WTC11 (cell line): ENCODE measurements around the gene TES. TPM values are rescaled to one million over a fixed set of nuclear protein-coding genes. Genes with fewer than 3 reads are reported as not detected.

Experiments used
- ATAC-seq: fragments of 200-7000 bp; cut with Tn5 transposase; 2 replicates; pipeline ENCODE4 v1.10.0; 2021; ENCODE audit warnings: mild to moderate bottlenecking, moderate library complexity
- CTCF ChIA-PET: fragments of 300-600 bp; sonication (Branson Sonifier 250); formaldehyde crosslinking; loops from one replicate; lab custom pipeline; 2021; ENCODE audit warnings: antibody characterized with exemption; lab: Charles Lee
- POLR2A ChIA-PET: fragments of 350-600 bp; sonication (Branson Sonifier 250); formaldehyde crosslinking; loops from one replicate; lab custom pipeline; 2021; ENCODE audit warnings: antibody characterized with exemption; lab: Charles Lee
- DNase-seq: peaks from one replicate; pipeline ENCODE4 v3.0.0; 2021; ENCODE audit warnings: low spot score
- H3K27ac Mint-ChIP-seq: 2 replicates; pipeline ENCODE4 v1.8.0; 2021; ENCODE audit warnings: mixed read lengths
- H3K27me3 Mint-ChIP-seq: 2 replicates; pipeline ENCODE4 v1.8.0; 2021; ENCODE audit warnings: low read depth, mild to moderate bottlenecking, moderate library complexity, mixed read lengths
- H3K36me3 Mint-ChIP-seq: 2 replicates; pipeline ENCODE4 v1.8.0; 2021; ENCODE audit warnings: mixed read lengths
- H3K4me1 Mint-ChIP-seq: 2 replicates; pipeline ENCODE4 v1.8.0; 2022; ENCODE audit warnings: mixed read lengths
- H3K4me3 Mint-ChIP-seq: 2 replicates; pipeline ENCODE4 v1.8.0; 2021; ENCODE audit warnings: mild to moderate bottlenecking, moderate library complexity, mixed read lengths
- H3K9me3 Mint-ChIP-seq: 2 replicates; pipeline ENCODE4 v1.8.0; 2021; ENCODE audit warnings: mixed read lengths
- CREB1 ChIP-seq: sonication (generic); formaldehyde crosslinking; IDR thresholded peaks from 2 replicates; pipeline ENCODE4 v1.8.0; 2023; ENCODE audit warnings: mild to moderate bottlenecking, missing genetic modification reagents
- CREM ChIP-seq: sonication (generic); formaldehyde crosslinking; IDR thresholded peaks from 2 replicates; pipeline ENCODE4 v1.8.1; 2022; ENCODE audit warnings: mild to moderate bottlenecking, missing genetic modification reagents, moderate library complexity
- ERG ChIP-seq: fragments of 250-450 bp; sonication (Bioruptor Pico); IDR thresholded peaks from 2 replicates; pipeline ENCODE4 v1.8.0; 2021; ENCODE audit warnings: mild to moderate bottlenecking
- ETV6 ChIP-seq: sonication (generic); formaldehyde crosslinking; IDR thresholded peaks from 2 replicates; pipeline ENCODE4 v1.8.1; 2022; ENCODE audit warnings: mild to moderate bottlenecking, missing genetic modification reagents
- FOXK1 ChIP-seq: sonication (generic); formaldehyde crosslinking; IDR thresholded peaks from 2 replicates; pipeline ENCODE4 v1.8.0; 2022; ENCODE audit warnings: mild to moderate bottlenecking, moderate library complexity, missing genetic modification reagents
- FOXP4 ChIP-seq: sonication (generic); formaldehyde crosslinking; IDR thresholded peaks from 2 replicates; pipeline ENCODE4 v1.8.0; 2022; ENCODE audit warnings: mild to moderate bottlenecking, missing genetic modification reagents
- MXD4 ChIP-seq: fragments of 250-450 bp; sonication (Bioruptor Pico); IDR thresholded peaks from 2 replicates; pipeline ENCODE4 v1.8.0; 2021; ENCODE audit warnings: mild to moderate bottlenecking, moderate library complexity, borderline replicate concordance
- NFATC4 ChIP-seq: fragments of 250-450 bp; sonication (Bioruptor Pico); IDR thresholded peaks from 2 replicates; pipeline ENCODE4 v1.9.0; 2021; ENCODE audit warnings: mild to moderate bottlenecking
- NR2C2 ChIP-seq: sonication (generic); formaldehyde crosslinking; IDR thresholded peaks from 2 replicates; pipeline ENCODE4 v1.8.0; 2022; ENCODE audit warnings: mild to moderate bottlenecking, missing genetic modification reagents
- NR3C1 ChIP-seq: sonication (generic); formaldehyde crosslinking; conservative IDR thresholded peaks from 2 replicates; pipeline ENCODE4 v1.8.1; 2023; ENCODE audit warnings: low read depth, mild to moderate bottlenecking, missing genetic modification reagents
- OVOL2 ChIP-seq: fragments of 250-450 bp; sonication (Bioruptor Pico); IDR thresholded peaks from 2 replicates; pipeline ENCODE4 v1.9.0; 2021; ENCODE audit warnings: mild to moderate bottlenecking, borderline replicate concordance
- PRRX2 ChIP-seq: fragments of 250-450 bp; sonication (Bioruptor Pico); IDR thresholded peaks from 2 replicates; pipeline ENCODE4 v1.8.0; 2021; ENCODE audit warnings: mild to moderate bottlenecking
- SMAD3 ChIP-seq: sonication (generic); formaldehyde crosslinking; IDR thresholded peaks from 2 replicates; pipeline ENCODE4 v1.8.0; 2022; ENCODE audit warnings: missing genetic modification reagents, mild to moderate bottlenecking, borderline replicate concordance
- USF2 ChIP-seq: sonication (generic); formaldehyde crosslinking; IDR thresholded peaks from 2 replicates; pipeline ENCODE4 v1.8.1; 2023; ENCODE audit warnings: mild to moderate bottlenecking, missing genetic modification reagents, moderate library complexity
- ZBTB43 ChIP-seq: sonication (generic); formaldehyde crosslinking; IDR thresholded peaks from 2 replicates; pipeline ENCODE4 v1.8.1; 2023; ENCODE audit warnings: mild to moderate bottlenecking, missing genetic modification reagents
- ZNF138 ChIP-seq: sonication (generic); formaldehyde crosslinking; conservative IDR thresholded peaks from 2 replicates; pipeline ENCODE4 v1.8.1; 2022; ENCODE audit warnings: mild to moderate bottlenecking, moderate library complexity, missing genetic modification reagents
- total RNA-seq: library from RNA; stranded (reverse); gene quantifications from 3 replicates; pipeline ENCODE4 v1.2.3, GENCODE V29; 2021
- TF ChIP-seq, protein P1 (sequence below): sonication (generic); formaldehyde crosslinking; IDR thresholded peaks from 2 replicates; pipeline ENCODE4 v1.8.1; 2022; ENCODE audit warnings: missing genetic modification reagents, borderline replicate concordance
- TF ChIP-seq, protein P2 (sequence below): fragments of 250-450 bp; sonication (Bioruptor Pico); IDR thresholded peaks from 2 replicates; pipeline ENCODE4 v2.1.2; 2022; ENCODE audit warnings: mild to moderate bottlenecking, moderate library complexity
- TF ChIP-seq, protein P3 (sequence below): fragments of 250-450 bp; sonication (Bioruptor Pico); IDR thresholded peaks from 2 replicates; pipeline ENCODE4 v1.9.0; 2021; ENCODE audit warnings: mild to moderate bottlenecking, borderline replicate concordance
- TF ChIP-seq, protein P4 (sequence below): sonication (generic); formaldehyde crosslinking; IDR thresholded peaks from 2 replicates; pipeline ENCODE4 v1.8.1; 2022; ENCODE audit warnings: mild to moderate bottlenecking, missing genetic modification reagents, moderate library complexity, borderline replicate concordance

The TES gene
- total RNA-seq, 1 experiment from 2014 or later, result 48.5 TPM

DNA sequence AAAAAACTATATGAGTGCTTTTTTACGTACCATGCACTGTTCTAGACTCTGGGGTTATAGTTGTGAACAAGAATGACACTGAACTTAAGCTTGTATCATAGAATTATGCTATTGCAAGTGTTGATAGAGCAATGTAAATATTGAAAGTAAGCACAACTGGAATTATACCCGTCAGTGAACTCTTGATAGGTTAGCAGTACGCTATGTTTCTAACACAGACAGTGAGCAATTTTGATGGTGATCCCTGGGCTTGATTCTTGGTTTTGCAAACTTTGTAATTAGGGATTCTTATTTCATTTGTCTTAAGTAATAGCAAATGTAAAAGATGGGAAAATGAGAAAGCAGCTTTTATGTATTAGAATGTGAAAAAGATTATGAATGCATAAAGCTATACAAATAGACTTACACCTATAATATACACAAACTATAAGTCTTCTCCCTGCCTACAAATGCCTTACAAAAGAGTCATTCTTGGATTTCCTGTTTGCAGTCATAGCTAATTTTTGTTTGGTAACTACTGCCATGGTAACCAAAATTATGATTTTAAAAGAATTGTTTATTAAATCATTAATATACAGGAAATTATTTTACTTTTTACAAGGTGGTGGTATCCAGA lies 6.7 kb downstream of the TES start (continued):
- TF ChIP-seq, protein P1, sequence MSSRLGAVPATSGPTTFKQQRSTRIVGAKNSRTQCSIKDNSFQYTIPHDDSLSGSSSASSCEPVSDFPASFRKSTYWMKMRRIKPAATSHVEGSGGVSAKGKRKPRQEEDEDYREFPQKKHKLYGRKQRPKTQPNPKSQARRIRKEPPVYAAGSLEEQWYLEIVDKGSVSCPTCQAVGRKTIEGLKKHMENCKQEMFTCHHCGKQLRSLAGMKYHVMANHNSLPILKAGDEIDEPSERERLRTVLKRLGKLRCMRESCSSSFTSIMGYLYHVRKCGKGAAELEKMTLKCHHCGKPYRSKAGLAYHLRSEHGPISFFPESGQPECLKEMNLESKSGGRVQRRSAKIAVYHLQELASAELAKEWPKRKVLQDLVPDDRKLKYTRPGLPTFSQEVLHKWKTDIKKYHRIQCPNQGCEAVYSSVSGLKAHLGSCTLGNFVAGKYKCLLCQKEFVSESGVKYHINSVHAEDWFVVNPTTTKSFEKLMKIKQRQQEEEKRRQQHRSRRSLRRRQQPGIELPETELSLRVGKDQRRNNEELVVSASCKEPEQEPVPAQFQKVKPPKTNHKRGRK (CRISPR knock-in tag), result no peak
- TF ChIP-seq OVOL2 (CRISPR knock-in tag) (no peak), FOXP4 (no peak)
- TF ChIP-seq, protein P2, sequence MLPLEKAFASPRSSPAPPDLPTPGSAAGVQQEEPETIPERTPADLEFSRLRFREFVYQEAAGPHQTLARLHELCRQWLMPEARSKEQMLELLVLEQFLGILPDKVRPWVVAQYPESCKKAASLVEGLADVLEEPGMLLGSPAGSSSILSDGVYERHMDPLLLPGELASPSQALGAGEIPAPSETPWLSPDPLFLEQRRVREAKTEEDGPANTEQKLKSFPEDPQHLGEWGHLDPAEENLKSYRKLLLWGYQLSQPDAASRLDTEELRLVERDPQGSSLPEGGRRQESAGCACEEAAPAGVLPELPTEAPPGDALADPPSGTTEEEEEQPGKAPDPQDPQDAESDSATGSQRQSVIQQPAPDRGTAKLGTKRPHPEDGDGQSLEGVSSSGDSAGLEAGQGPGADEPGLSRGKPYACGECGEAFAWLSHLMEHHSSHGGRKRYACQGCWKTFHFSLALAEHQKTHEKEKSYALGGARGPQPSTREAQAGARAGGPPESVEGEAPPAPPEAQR (CRISPR knock-in tag), result no peak

DNA sequence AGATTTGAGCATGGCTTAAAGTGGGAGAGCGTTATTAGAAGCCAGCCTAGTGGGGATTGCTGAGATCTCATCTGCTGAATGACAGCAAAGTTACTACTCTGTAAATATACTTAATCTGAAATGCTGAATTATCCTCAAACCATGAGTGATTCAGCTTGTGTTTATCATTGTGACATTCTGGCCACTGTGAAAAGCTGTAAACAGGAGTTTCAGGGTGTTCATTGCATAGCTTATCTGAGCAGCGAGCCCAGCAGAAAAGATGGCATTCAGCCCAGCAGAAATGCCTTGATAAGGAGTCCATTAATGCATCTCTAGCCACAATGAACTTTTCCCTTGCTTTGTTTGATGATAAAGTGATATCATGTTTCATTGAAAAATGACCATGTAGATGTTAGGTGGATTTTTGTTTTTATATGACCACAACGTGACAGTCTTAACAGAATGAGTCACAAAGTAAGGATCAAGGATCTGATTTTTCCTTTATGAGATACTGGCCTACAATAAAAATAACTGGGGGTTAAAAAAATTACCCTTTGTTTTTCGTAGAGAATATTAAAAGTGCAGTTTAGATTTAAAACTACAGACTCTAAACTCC lies 7.8 kb downstream of the TES start:
- H3K27ac Mint-ChIP-seq, result no peak overlapping the region
- TF ChIP-seq ETV6 (CRISPR knock-in tag) (no peak), MXD4 (CRISPR knock-in tag) (no peak), ZBTB43 (CRISPR knock-in tag) (no peak), NR3C1 (CRISPR knock-in tag) (no peak), FOXK1 (CRISPR knock-in tag) (no peak), CREM (CRISPR knock-in tag) (no peak), ERG (CRISPR knock-in tag) (no peak), NR2C2 (no peak), PRRX2 (CRISPR knock-in tag) (no peak), CREB1 (CRISPR knock-in tag) (no peak), ZNF138 (CRISPR knock-in tag) (no peak), USF2 (CRISPR knock-in tag) (no peak), NFATC4 (CRISPR knock-in tag) (no peak), SMAD3 (no peak)
- TF ChIP-seq, protein P3, sequence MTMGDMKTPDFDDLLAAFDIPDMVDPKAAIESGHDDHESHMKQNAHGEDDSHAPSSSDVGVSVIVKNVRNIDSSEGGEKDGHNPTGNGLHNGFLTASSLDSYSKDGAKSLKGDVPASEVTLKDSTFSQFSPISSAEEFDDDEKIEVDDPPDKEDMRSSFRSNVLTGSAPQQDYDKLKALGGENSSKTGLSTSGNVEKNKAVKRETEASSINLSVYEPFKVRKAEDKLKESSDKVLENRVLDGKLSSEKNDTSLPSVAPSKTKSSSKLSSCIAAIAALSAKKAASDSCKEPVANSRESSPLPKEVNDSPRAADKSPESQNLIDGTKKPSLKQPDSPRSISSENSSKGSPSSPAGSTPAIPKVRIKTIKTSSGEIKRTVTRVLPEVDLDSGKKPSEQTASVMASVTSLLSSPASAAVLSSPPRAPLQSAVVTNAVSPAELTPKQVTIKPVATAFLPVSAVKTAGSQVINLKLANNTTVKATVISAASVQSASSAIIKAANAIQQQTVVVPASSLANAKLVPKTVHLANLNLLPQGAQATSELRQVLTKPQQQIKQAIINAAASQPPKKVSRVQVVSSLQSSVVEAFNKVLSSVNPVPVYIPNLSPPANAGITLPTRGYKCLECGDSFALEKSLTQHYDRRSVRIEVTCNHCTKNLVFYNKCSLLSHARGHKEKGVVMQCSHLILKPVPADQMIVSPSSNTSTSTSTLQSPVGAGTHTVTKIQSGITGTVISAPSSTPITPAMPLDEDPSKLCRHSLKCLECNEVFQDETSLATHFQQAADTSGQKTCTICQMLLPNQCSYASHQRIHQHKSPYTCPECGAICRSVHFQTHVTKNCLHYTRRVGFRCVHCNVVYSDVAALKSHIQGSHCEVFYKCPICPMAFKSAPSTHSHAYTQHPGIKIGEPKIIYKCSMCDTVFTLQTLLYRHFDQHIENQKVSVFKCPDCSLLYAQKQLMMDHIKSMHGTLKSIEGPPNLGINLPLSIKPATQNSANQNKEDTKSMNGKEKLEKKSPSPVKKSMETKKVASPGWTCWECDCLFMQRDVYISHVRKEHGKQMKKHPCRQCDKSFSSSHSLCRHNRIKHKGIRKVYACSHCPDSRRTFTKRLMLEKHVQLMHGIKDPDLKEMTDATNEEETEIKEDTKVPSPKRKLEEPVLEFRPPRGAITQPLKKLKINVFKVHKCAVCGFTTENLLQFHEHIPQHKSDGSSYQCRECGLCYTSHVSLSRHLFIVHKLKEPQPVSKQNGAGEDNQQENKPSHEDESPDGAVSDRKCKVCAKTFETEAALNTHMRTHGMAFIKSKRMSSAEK, result no peak
- TF ChIP-seq, protein P4, sequence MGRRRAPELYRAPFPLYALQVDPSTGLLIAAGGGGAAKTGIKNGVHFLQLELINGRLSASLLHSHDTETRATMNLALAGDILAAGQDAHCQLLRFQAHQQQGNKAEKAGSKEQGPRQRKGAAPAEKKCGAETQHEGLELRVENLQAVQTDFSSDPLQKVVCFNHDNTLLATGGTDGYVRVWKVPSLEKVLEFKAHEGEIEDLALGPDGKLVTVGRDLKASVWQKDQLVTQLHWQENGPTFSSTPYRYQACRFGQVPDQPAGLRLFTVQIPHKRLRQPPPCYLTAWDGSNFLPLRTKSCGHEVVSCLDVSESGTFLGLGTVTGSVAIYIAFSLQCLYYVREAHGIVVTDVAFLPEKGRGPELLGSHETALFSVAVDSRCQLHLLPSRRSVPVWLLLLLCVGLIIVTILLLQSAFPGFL, result no peak
- TF ChIP-seq, all 79 proteins: peak for 0
- H3K4me1 Mint-ChIP-seq, result peaks cover 25% of the 10 kb centered on the region
- ChIA-PET POLR2A (no interaction called here), CTCF (interaction anchor here (1.4 to 1.5 kb wide), 2 partner anchors 8 to 38 kb away, joined by 3 to 5 read pairs; no protein-coding TSS in a partner anchor)
- H3K9me3 Mint-ChIP-seq, result no peaks in the 10 kb centered on the region
- no peak for ATAC-seq
- H3K27me3 Mint-ChIP-seq, result no peaks in the 10 kb centered on the region
- no peak for DNase-seq
- no peak overlapping the region for H3K4me3 Mint-ChIP-seq
- H3K36me3 Mint-ChIP-seq, result no peaks in the 10 kb centered on the region
